ENCODE data around the gene CLEC18C.
"Not testable (repeated sequence)": the region's sequence is repeated elsewhere in the genome, so short reads cannot be mapped to it uniquely, and the experiment has no call there.

The CLEC18C gene

GRCh38 chr16:70218586-70218985 is 45.0 kb downstream of the CLEC18C start:
- not testable (repeated sequence) for DNase-seq (ENCODE audit: low spot score)

- not testable (repeated sequence) for DNase-seq (ENCODE audit: low spot score)
Measured at GRCh38 chr16:70222574-70222973, 49.0 kb downstream of the CLEC18C start.

GRCh38 chr16:70223216-70223615 is 49.6 kb downstream of the CLEC18C start:
- not testable (repeated sequence) for DNase-seq (ENCODE audit: low spot score)

GRCh38 chr16:70223971-70224513 is 50.5 kb downstream of the CLEC18C start:
- DNase-seq (ENCODE audit: low spot score): not testable (repeated sequence)

- not testable (repeated sequence) for DNase-seq (ENCODE audit: low spot score)
Measured at GRCh38 chr16:70224645-70225044, 51.1 kb downstream of the CLEC18C start.

GRCh38 chr16:70225430-70225829 is 51.8 kb downstream of the CLEC18C start:
- not testable (repeated sequence) for DNase-seq (ENCODE audit: low spot score)

- not testable (repeated sequence) for DNase-seq (ENCODE audit: low spot score)
Measured at GRCh38 chr16:70226024-70226423, 52.4 kb downstream of the CLEC18C start.

- DNase-seq (ENCODE audit: low spot score): not testable (repeated sequence)
Measured at GRCh38 chr16:70231831-70232230, 58.2 kb downstream of the CLEC18C start.

All from germinal center (tissue), 1 donor.